GM19023 (cell line): ENCODE measurements around the gene EIF3A.

ENCODE experiments used
- ATAC-seq: cut with Tn5 transposase; IDR thresholded peaks from one replicate; pipeline ENCODE4 v1.9.1; 2021; ENCODE audit warnings: mild to moderate bottlenecking, moderate library complexity; ENCODE audit not compliant: unreplicated experiment

The EIF3A gene

GRCh38 chr10:119006451-119007210, 74.0 kb downstream of the EIF3A start:
- no peak for ATAC-seq

GRCh38 chr10:119005362-119006043, 75.1 kb downstream of the EIF3A start:
- no peak for ATAC-seq

- ATAC-seq = no peak
These were observed 76.9 kb downstream of the EIF3A start for GRCh38 chr10:119003572-119004289.

- ATAC-seq = no peak
These were observed 78.7 kb downstream of the EIF3A start for GRCh38 chr10:119001717-119002500.

GRCh38 chr10:118998183-118998582, 82.4 kb downstream of the EIF3A start:
- ATAC-seq = no peak

GRCh38 chr10:118997379-118997778, 83.2 kb downstream of the EIF3A start:
- no peak for ATAC-seq

- ATAC-seq = no peak
These were observed 84.9 kb downstream of the EIF3A start for GRCh38 chr10:118995739-118996138.

GRCh38 chr10:118994321-118994720, 86.3 kb downstream of the EIF3A start:
- no peak for ATAC-seq

- ATAC-seq = no peak
These were observed 87.4 kb downstream of the EIF3A start for GRCh38 chr10:118993214-118993613.

- no peak for ATAC-seq
These were observed 88.1 kb downstream of the EIF3A start for GRCh38 chr10:118992496-118992895.

GRCh38 chr10:118990326-118990725, 90.3 kb downstream of the EIF3A start:
- no peak for ATAC-seq

- ATAC-seq = no peak
These were observed 93.5 kb downstream of the EIF3A start for GRCh38 chr10:118986815-118987790.

GRCh38 chr10:118985576-118985975, 95.0 kb downstream of the EIF3A start:
- no peak for ATAC-seq
